ENCODE results near the gene WDR88. TPM values are rescaled to one million over a fixed set of nuclear protein-coding genes. Genes with fewer than 3 reads are reported as not detected.

Gene WDR88
- polyA plus RNA-seq, 2 of the 4 experiments (the other 2 are of a cell fraction), result 0.04 TPM; not detected in 1

DNA sequence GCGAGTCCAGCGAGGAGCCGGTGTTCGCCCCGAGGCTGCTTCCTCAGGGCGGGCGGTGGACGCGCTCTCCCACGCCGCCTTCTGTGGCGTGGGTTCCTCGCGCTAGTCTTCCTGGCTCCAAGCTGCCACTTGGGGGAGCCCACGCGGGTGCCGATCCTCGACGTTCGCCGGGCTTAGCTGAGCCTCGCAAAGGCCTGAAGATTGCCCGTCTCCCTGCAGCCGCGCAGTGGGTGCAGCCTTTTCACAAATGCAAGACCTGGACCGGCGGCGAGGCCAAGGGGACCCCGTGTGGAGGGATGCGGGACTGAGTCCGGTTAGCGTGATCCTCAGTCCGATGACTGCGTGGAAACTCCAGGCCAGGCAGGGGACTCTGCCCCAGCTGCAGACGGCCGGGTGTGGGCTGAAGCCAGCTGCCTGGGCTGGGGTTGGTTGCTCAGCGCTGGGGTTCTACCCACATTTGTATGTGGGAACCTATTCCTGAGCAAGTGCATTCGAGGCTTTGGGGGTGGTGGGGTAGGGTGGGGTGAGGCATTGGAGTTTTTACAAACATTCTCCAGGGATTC lies 45.6 kb downstream of the WDR88 start (continued):
- TF ChIP-seq JUNB (IDR thresholded peaks at IDR 0.05) (no peak), MAFK (IDR thresholded peaks at IDR 0.05; ENCODE audit: partially characterized antibody) (no peak), TFCP2L1 (CRISPR knock-in tag; IDR thresholded peaks at IDR 0.05) (peak; percentile 95), KDM5A (IDR thresholded peaks at IDR 0.05) (no peak), HOXB13 (CRISPR knock-in tag; IDR thresholded peaks at IDR 0.05; ENCODE audit: low read depth) (no peak), NR3C1 (IDR thresholded peaks at IDR 0.05) (no peak), CBX8 (IDR thresholded peaks at IDR 0.05) (no peak), GATA3 (IDR thresholded peaks at IDR 0.05; ENCODE audit: borderline replicate concordance) (0 out of 2 replicates have a peak, but pooled peaks have one; percentile 4), MYC (IDR thresholded peaks at IDR 0.05; ENCODE audit: borderline replicate concordance, low read length) (no peak), PHF8 (IDR thresholded peaks at IDR 0.05; ENCODE audit: borderline replicate concordance, low read depth) (no peak), ESRRA (IDR thresholded peaks at IDR 0.05; ENCODE audit: borderline replicate concordance, low read length) (no peak), BHLHE40 (IDR thresholded peaks at IDR 0.05; ENCODE audit: low read depth, low read length) (no peak), MAZ (IDR thresholded peaks at IDR 0.05; ENCODE audit: borderline replicate concordance, low read depth, low read length) (no peak), HDAC2 (IDR thresholded peaks at IDR 0.05) (no peak; the same call in 1 of the 2 replicates), RAD21 (conservative IDR thresholded peaks at IDR 0.05 in 1 of 2, IDR thresholded peaks at IDR 0.05 in 1 of 2) (peak in 1 of 2 experiments; percentile 34; a peak in 2 of 5 replicates), CEBPB (IDR thresholded peaks at IDR 0.05) (no peak), FOSL2 (IDR thresholded peaks at IDR 0.05) (no peak), FOSL2 (CRISPR knock-in tag; IDR thresholded peaks at IDR 0.05) (no peak), SREBF2 (IDR thresholded peaks at IDR 0.05) (no peak), POLR2A (IDR thresholded peaks at IDR 0.05; ENCODE audit: low read length) (no peak; the same call in 1 of the 2 replicates), EHF (CRISPR knock-in tag; IDR thresholded peaks at IDR 0.05) (no peak), ZFP36 (IDR thresholded peaks at IDR 0.05; ENCODE audit: borderline replicate concordance, partially characterized antibody) (no peak), ZNF302 (CRISPR knock-in tag; IDR thresholded peaks at IDR 0.05) (no peak), RNF2 (IDR thresholded peaks at IDR 0.05; ENCODE audit: borderline replicate concordance, low read depth) (no peak; the same call in 1 of the 2 replicates)
- TF ChIP-seq, protein P1, sequence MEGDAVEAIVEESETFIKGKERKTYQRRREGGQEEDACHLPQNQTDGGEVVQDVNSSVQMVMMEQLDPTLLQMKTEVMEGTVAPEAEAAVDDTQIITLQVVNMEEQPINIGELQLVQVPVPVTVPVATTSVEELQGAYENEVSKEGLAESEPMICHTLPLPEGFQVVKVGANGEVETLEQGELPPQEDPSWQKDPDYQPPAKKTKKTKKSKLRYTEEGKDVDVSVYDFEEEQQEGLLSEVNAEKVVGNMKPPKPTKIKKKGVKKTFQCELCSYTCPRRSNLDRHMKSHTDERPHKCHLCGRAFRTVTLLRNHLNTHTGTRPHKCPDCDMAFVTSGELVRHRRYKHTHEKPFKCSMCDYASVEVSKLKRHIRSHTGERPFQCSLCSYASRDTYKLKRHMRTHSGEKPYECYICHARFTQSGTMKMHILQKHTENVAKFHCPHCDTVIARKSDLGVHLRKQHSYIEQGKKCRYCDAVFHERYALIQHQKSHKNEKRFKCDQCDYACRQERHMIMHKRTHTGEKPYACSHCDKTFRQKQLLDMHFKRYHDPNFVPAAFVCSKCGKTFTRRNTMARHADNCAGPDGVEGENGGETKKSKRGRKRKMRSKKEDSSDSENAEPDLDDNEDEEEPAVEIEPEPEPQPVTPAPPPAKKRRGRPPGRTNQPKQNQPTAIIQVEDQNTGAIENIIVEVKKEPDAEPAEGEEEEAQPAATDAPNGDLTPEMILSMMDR (IDR thresholded peaks at IDR 0.05), result peak; percentile 40; the same call in 2 of the 3 replicates
- TF ChIP-seq, protein P2, sequence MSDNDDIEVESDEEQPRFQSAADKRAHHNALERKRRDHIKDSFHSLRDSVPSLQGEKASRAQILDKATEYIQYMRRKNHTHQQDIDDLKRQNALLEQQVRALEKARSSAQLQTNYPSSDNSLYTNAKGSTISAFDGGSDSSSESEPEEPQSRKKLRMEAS (IDR thresholded peaks at IDR 0.05), result peak; percentile 82
- TF ChIP-seq, protein P3, sequence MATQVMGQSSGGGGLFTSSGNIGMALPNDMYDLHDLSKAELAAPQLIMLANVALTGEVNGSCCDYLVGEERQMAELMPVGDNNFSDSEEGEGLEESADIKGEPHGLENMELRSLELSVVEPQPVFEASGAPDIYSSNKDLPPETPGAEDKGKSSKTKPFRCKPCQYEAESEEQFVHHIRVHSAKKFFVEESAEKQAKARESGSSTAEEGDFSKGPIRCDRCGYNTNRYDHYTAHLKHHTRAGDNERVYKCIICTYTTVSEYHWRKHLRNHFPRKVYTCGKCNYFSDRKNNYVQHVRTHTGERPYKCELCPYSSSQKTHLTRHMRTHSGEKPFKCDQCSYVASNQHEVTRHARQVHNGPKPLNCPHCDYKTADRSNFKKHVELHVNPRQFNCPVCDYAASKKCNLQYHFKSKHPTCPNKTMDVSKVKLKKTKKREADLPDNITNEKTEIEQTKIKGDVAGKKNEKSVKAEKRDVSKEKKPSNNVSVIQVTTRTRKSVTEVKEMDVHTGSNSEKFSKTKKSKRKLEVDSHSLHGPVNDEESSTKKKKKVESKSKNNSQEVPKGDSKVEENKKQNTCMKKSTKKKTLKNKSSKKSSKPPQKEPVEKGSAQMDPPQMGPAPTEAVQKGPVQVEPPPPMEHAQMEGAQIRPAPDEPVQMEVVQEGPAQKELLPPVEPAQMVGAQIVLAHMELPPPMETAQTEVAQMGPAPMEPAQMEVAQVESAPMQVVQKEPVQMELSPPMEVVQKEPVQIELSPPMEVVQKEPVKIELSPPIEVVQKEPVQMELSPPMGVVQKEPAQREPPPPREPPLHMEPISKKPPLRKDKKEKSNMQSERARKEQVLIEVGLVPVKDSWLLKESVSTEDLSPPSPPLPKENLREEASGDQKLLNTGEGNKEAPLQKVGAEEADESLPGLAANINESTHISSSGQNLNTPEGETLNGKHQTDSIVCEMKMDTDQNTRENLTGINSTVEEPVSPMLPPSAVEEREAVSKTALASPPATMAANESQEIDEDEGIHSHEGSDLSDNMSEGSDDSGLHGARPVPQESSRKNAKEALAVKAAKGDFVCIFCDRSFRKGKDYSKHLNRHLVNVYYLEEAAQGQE (IDR thresholded peaks at IDR 0.05), result no peak
- TF ChIP-seq, protein P4, sequence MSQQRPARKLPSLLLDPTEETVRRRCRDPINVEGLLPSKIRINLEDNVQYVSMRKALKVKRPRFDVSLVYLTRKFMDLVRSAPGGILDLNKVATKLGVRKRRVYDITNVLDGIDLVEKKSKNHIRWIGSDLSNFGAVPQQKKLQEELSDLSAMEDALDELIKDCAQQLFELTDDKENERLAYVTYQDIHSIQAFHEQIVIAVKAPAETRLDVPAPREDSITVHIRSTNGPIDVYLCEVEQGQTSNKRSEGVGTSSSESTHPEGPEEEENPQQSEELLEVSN (IDR thresholded peaks at IDR 0.05; ENCODE audit: borderline replicate concordance, low read depth), result peak; percentile 82
- TF ChIP-seq, protein P5, sequence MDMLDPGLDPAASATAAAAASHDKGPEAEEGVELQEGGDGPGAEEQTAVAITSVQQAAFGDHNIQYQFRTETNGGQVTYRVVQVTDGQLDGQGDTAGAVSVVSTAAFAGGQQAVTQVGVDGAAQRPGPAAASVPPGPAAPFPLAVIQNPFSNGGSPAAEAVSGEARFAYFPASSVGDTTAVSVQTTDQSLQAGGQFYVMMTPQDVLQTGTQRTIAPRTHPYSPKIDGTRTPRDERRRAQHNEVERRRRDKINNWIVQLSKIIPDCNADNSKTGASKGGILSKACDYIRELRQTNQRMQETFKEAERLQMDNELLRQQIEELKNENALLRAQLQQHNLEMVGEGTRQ (IDR thresholded peaks at IDR 0.05), result no peak

All from A549 (cell line).